ENCODE results near the gene SMAD3. TPM values are rescaled to one million over a fixed set of nuclear protein-coding genes. Genes with fewer than 3 reads are reported as not detected.

Gene SMAD3
- total and polyA plus RNA-seq, 4 donors, result 10.9 to 41.6 (median 23.4) TPM

- no peak for TF ChIP-seq CTCF (IDR thresholded peaks at IDR 0.05; ENCODE audit: control extremely low read depth, extremely low read depth)
- WGBS, 2 donors, result 77 to 91% methylated on average over 12 of the region's 12 CpGs
- DNase-seq (peak in 2 of 3 donors; percentile 44 to 57), ATAC-seq (ENCODE audit: insufficient read depth, low FRiP score) (no peak)
- peaks cover 0 to 33% (median 16%) of the 10 kb centered on the region in 5 donors for H3K4me1 ChIP-seq (ENCODE audit: control insufficient read depth in 5 of 5, insufficient read depth in 5 of 5, low read length in 5 of 5)
- H3K9me3 ChIP-seq (ENCODE audit: control insufficient read depth in 4 of 4, insufficient read depth in 3 of 4, low read length in 3 of 4), result no peaks in the 10 kb centered on the region
- H3K27ac ChIP-seq (ENCODE audit: low read depth in 1 of 2, low read length in 1 of 2), result peak overlapping the region in 1 of 2 donors; percentile 43
- no peak overlapping the region for H3K4me3 ChIP-seq
- peaks cover 2 to 23% (median 19%) of the 10 kb centered on the region in 4 donors for H3K36me3 ChIP-seq (ENCODE audit: control insufficient read depth in 4 of 4, insufficient read depth in 4 of 4, low read length in 4 of 4)
- H3K27me3 ChIP-seq (ENCODE audit: control insufficient read depth in 3 of 3, insufficient read depth in 3 of 3, low read length in 2 of 3), result no peaks in the 10 kb centered on the region
- no peak overlapping the region for H3K9ac ChIP-seq (ENCODE audit: insufficient read depth in 1 of 2, low read length in 2 of 2)
Observed at GRCh38 chr15:67193223-67193990, 128.0 kb downstream of the SMAD3 start.

GRCh38 chr15:67194171-67195114 is 129.0 kb downstream of the SMAD3 start:
- no peaks in the 10 kb centered on the region for H3K9me3 ChIP-seq (ENCODE audit: control insufficient read depth in 4 of 4, insufficient read depth in 3 of 4, low read length in 3 of 4)
- peaks cover 2 to 21% (median 16%) of the 10 kb centered on the region in 4 donors for H3K36me3 ChIP-seq (ENCODE audit: control insufficient read depth in 4 of 4, insufficient read depth in 4 of 4, low read length in 4 of 4)
- peak overlapping the region in 1 of 2 donors; percentile 43 for H3K27ac ChIP-seq (ENCODE audit: low read depth in 1 of 2, low read length in 1 of 2)
- TF ChIP-seq CTCF (IDR thresholded peaks at IDR 0.05; ENCODE audit: control extremely low read depth, extremely low read depth), result no peak
- DNase-seq (no peak), ATAC-seq (ENCODE audit: insufficient read depth, low FRiP score) (no peak)
- no peaks in the 10 kb centered on the region for H3K27me3 ChIP-seq (ENCODE audit: control insufficient read depth in 3 of 3, insufficient read depth in 3 of 3, low read length in 2 of 3)
- 88 to 90% methylated on average over 9 of the region's 9 CpGs for WGBS, 2 donors
- H3K4me1 ChIP-seq (ENCODE audit: control insufficient read depth in 5 of 5, insufficient read depth in 5 of 5, low read length in 5 of 5), result peaks cover 0 to 26% (median 11%) of the 10 kb centered on the region in 5 donors
- no peak overlapping the region for H3K9ac ChIP-seq (ENCODE audit: insufficient read depth in 1 of 2, low read length in 2 of 2)
- no peak overlapping the region for H3K4me3 ChIP-seq

GRCh38 chr15:67195305-67195704 is 129.9 kb downstream of the SMAD3 start:
- 79 to 90% methylated on average over 3 of the region's 3 CpGs for WGBS, 2 donors
- Histone ChIP-seq H3K27me3 (ENCODE audit: control insufficient read depth in 3 of 3, insufficient read depth in 3 of 3, low read length in 2 of 3) (no peaks in the 10 kb centered on the region), H3K27ac (ENCODE audit: low read depth in 1 of 2, low read length in 1 of 2) (no peak overlapping the region), H3K9me3 (ENCODE audit: control insufficient read depth in 4 of 4, insufficient read depth in 3 of 4, low read length in 3 of 4) (no peaks in the 10 kb centered on the region), H3K36me3 (ENCODE audit: control insufficient read depth in 4 of 4, insufficient read depth in 4 of 4, low read length in 4 of 4) (peaks cover 2 to 18% (median 12%) of the 10 kb centered on the region in 4 donors), H3K4me3 (no peak overlapping the region), H3K4me1 (ENCODE audit: control insufficient read depth in 5 of 5, insufficient read depth in 5 of 5, low read length in 5 of 5) (peaks cover 0 to 27% (median 4%) of the 10 kb centered on the region in 5 donors), H3K9ac (ENCODE audit: insufficient read depth in 1 of 2, low read length in 2 of 2) (no peak overlapping the region)
- no peak for TF ChIP-seq CTCF (IDR thresholded peaks at IDR 0.05; ENCODE audit: control extremely low read depth, extremely low read depth)
- no peak for DNase-seq
- no peak for ATAC-seq (ENCODE audit: insufficient read depth, low FRiP score)
